PC-3 (cell line): ENCODE data around the gene TMEM156.

Experiments used
- EZH2 ChIP-seq: fragments of 300-600 bp; sonication (generic); IDR thresholded peaks from one replicate; pipeline ENCODE4 v1.6.1; 2017; ENCODE audit warnings: antibody characterized with exemption, mild to moderate bottlenecking, low read length; ENCODE audit not compliant: unreplicated experiment
- EZH2phosphoT487 ChIP-seq: fragments of 300-600 bp; sonication (generic); IDR thresholded peaks from 2 replicates; pipeline ENCODE4 v1.6.1; 2018; ENCODE audit warnings: mild to moderate bottlenecking, antibody characterized with exemption, low read length, borderline replicate concordance
- TF ChIP-seq, protein P1 (sequence below): fragments of 300-600 bp; sonication (generic); conservative IDR thresholded peaks from 2 replicates; pipeline ENCODE4 v1.5.1; 2017; ENCODE audit warnings: antibody characterized with exemption, low read depth, mild to moderate bottlenecking, low read length

DNA sequence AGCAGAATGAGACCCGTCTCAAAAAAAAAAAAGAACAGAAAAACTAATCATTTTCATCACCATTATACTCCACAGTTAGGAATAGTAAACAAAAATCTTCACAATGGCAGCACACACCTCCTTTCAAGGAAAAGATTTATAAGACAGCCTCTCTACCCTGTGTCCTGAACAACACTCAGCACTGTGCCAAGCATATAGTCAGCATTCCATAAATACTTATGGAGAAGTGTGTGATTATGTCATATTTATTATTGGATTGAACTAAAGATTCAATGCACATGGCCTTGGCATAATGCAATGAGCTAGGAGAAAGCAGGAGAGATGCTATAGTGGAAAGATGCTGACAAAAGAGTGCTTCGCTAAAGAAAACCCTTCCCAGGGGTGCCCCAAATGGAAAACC is 112.0 kb downstream of the TMEM156 start:
- TF ChIP-seq, protein P1, sequence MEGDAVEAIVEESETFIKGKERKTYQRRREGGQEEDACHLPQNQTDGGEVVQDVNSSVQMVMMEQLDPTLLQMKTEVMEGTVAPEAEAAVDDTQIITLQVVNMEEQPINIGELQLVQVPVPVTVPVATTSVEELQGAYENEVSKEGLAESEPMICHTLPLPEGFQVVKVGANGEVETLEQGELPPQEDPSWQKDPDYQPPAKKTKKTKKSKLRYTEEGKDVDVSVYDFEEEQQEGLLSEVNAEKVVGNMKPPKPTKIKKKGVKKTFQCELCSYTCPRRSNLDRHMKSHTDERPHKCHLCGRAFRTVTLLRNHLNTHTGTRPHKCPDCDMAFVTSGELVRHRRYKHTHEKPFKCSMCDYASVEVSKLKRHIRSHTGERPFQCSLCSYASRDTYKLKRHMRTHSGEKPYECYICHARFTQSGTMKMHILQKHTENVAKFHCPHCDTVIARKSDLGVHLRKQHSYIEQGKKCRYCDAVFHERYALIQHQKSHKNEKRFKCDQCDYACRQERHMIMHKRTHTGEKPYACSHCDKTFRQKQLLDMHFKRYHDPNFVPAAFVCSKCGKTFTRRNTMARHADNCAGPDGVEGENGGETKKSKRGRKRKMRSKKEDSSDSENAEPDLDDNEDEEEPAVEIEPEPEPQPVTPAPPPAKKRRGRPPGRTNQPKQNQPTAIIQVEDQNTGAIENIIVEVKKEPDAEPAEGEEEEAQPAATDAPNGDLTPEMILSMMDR, result no peak
- TF ChIP-seq EZH2, result no peak
- no peak for TF ChIP-seq EZH2phosphoT487
